ENCODE data around the gene WWP2. TPM values are rescaled to one million over a fixed set of nuclear protein-coding genes. Genes with fewer than 3 reads are reported as not detected.

The WWP2 gene
- total and polyA plus RNA-seq, 11 donors = 8.4 to 33.2 (median 23.5) TPM

DNA sequence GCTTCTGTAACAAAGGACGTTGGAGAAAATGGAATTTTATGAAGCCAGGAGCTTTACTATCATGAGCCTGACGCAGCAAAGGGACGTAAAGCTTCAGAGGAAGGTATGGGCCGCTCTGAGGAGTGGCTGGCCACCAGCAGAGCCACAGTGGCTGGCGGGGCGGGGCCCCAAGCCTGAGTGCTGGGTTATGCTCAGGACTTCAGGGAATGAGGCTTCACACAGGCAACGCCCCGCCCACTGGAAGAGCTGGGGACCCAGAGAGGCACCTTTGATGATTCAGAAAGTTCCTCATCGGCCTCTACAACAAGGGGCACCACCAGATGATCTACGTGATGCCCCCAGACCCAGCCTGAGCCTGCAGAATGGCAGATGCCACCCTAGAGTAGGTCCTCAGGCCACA lies 16.2 kb upstream of the WWP2 start:
- Histone ChIP-seq H3K27ac (no peak overlapping the region), H3K4me1 (peaks cover 0 to 17% (median 9%) of the 10 kb centered on the region in 12 donors), H3K27me3 (no peaks in the 10 kb centered on the region), H3K36me3 (peaks cover 0 to 100% (median 97%) of the 10 kb centered on the region in 9 donors), H3K9me3 (no peaks in the 10 kb centered on the region), H3K4me3 (no peak overlapping the region)
- intact Hi-C loops (cut with DNase I) = no loop called here
- ATAC-seq = no peak
- WGBS, 4 donors = 82 to 94% (median 92%) methylated on average over 9 to 10 of the region's 10 CpGs
- no peak for TF ChIP-seq POLR2A (IDR thresholded peaks at IDR 0.05)
- TF ChIP-seq, protein P1, sequence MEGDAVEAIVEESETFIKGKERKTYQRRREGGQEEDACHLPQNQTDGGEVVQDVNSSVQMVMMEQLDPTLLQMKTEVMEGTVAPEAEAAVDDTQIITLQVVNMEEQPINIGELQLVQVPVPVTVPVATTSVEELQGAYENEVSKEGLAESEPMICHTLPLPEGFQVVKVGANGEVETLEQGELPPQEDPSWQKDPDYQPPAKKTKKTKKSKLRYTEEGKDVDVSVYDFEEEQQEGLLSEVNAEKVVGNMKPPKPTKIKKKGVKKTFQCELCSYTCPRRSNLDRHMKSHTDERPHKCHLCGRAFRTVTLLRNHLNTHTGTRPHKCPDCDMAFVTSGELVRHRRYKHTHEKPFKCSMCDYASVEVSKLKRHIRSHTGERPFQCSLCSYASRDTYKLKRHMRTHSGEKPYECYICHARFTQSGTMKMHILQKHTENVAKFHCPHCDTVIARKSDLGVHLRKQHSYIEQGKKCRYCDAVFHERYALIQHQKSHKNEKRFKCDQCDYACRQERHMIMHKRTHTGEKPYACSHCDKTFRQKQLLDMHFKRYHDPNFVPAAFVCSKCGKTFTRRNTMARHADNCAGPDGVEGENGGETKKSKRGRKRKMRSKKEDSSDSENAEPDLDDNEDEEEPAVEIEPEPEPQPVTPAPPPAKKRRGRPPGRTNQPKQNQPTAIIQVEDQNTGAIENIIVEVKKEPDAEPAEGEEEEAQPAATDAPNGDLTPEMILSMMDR (IDR thresholded peaks at IDR 0.05) = no peak
- no peak for DNase-seq

DNA sequence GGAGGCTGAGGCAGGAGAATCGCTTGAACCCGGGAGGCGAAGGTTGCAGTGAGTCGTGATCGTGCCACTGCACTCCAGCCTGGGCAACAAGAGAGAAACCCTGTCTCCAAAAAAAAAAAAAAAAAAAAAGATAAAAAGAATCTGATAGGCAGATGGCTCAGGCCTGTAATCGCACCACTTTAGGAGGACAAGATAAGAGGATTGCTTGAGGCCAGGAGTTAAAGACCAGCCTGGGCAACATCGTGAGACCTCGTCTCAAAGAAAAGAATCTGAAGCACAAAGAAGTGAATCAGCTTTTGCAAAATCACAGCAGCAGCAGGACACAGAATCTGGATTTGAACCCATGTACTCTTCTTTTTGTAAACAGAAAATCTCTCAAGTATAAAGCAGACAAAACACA lies 15.0 kb upstream of the WWP2 start:
- Histone ChIP-seq H3K4me3 (no peak overlapping the region), H3K4me1 (peaks cover 0 to 6% (median 0%) of the 10 kb centered on the region in 12 donors), H3K27ac (no peak overlapping the region), H3K36me3 (peaks cover 0 to 100% (median 97%) of the 10 kb centered on the region in 9 donors), H3K27me3 (no peaks in the 10 kb centered on the region), H3K9me3 (no peaks in the 10 kb centered on the region)
- ATAC-seq (no peak), DNase-seq (no peak)
- 86 to 94% (median 89%) methylated on average over 8 of the region's 8 CpGs for WGBS, 4 donors
- TF ChIP-seq POLR2A (IDR thresholded peaks at IDR 0.05) = no peak
- TF ChIP-seq, protein P1 (IDR thresholded peaks at IDR 0.05) = no peak
- intact Hi-C loops (cut with DNase I) = no loop called here

DNA sequence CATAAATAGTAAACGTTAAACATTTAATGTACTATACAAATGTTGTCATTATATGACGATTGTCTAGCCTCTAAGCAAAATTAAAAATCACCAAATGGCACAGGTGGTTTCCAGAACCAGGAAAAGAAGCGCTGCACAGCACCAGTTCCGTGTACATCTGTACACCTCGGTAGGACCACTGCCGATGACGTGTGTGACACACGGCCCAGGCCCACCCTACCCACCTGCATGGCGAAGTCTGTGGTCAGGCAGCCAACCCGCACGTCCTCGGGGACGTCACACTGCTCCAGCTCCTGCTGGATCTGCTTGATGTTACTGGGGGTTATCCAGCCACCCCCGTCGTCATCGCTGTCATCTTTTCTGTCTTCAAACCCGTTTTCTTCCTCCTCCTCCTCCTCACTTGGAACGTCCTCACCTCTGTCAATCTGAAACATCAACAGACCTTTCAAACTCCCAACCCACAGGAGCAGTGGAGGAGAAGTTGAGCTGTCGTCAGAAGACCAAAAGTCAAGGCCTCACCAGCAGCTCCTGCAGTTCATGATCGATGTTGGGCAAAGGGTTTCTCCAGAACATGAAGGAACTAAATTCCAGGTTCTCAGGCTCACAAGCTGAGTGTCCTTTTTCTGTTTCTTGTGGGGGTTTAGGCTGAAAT lies 13.3 kb upstream of the WWP2 start:
- no peak overlapping the region for H3K27ac ChIP-seq
- peaks cover 0 to 15% (median 10%) of the 10 kb centered on the region in 12 donors for H3K4me1 ChIP-seq
- no peak for ATAC-seq
- TF ChIP-seq POLR2A (IDR thresholded peaks at IDR 0.05) = no peak
- TF ChIP-seq, protein P1 (IDR thresholded peaks at IDR 0.05) = no peak
- DNase-seq = no peak
- H3K9me3 ChIP-seq = no peaks in the 10 kb centered on the region
- 84 to 88% (median 86%) methylated on average over 20 of the region's 20 CpGs for WGBS, 4 donors
- no peaks in the 10 kb centered on the region for H3K27me3 ChIP-seq
- H3K4me3 ChIP-seq = no peak overlapping the region
- intact Hi-C loops (cut with DNase I) = no loop called here
- peaks cover 0 to 88% (median 82%) of the 10 kb centered on the region in 9 donors for H3K36me3 ChIP-seq

DNA sequence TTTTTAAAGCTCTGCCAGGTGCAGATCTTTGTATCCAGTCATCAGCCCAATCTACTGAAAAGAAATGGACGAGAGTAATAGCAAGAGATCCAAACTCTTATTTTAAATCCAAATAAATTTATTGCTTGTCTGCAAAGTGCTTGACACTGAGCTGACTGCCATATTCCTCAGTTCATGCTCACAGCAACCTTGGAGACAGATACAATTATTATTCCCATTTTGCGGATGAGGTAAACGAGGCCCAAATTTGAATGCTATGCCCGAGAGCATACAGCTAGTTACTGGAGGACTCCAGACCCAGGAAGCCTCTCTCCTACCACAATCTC lies 8.0 kb upstream of the WWP2 start:
- peak overlapping the region; percentile 67 to 97 (median 82) for H3K4me3 ChIP-seq

More for the DNA sequence above, 8.0 kb upstream of the WWP2 start:
- Histone ChIP-seq H3K9me3 (no peaks in the 10 kb centered on the region), H3K36me3 (peaks cover 0 to 36% (median 29%) of the 10 kb centered on the region in 9 donors), H3K27me3 (no peaks in the 10 kb centered on the region), H3K4me1 (peaks cover 0 to 25% (median 15%) of the 10 kb centered on the region in 12 donors), H3K27ac (peak overlapping the region in 9 of 12 donors; percentile 54 to 82 (median 76))
- 15 to 21% (median 18%) methylated on average over 4 of the region's 4 CpGs for WGBS, 4 donors
- TF ChIP-seq, protein P1 (IDR thresholded peaks at IDR 0.05) = no peak
- no peak for TF ChIP-seq POLR2A (IDR thresholded peaks at IDR 0.05)
- ATAC-seq (no peak), DNase-seq (no peak)
- intact Hi-C loops (cut with DNase I) = loop anchor here (1.0 to 10.0 kb wide), 11 partner anchors 42 to 359 kb away; partner anchors contain the start of gene NFAT5 (in 1 of the 10)
